MM.1S (cell line): ENCODE measurements around the gene RPS14.

Source experiments
- DNase-seq: peaks from one replicate; pipeline ENCODE4 v3.0.0-alpha.2; 2015
- H2AFZ ChIP-seq: fragments of 300-600 bp; sonication (generic); 2 replicates; pipeline ENCODE4 v1.6.0; 2016; ENCODE audit warnings: antibody characterized with exemption, low read length
- H3F3A ChIP-seq: fragments of 300-600 bp; sonication (generic); 2 replicates; pipeline ENCODE4 v1.6.1; 2016; ENCODE audit warnings: mild to moderate bottlenecking, antibody characterized with exemption, low read length, moderate library complexity, mixed read lengths; ENCODE audit not compliant: insufficient read depth
- H3K27ac ChIP-seq: fragments of 300-600 bp; sonication (generic); 2 replicates; pipeline ENCODE4 v1.5.1; 2016; ENCODE audit warnings: mild to moderate bottlenecking, low read length
- H3K27me3 ChIP-seq: fragments of 300-600 bp; sonication (generic); replicated peaks from 2 replicates; pipeline ENCODE4 v1.6.0; 2016; ENCODE audit warnings: low read length; ENCODE audit not compliant: insufficient read depth
- H3K36me3 ChIP-seq: fragments of 300-600 bp; sonication (generic); replicated peaks from 2 replicates; pipeline ENCODE4 v1.6.1; 2016; ENCODE audit warnings: mild to moderate bottlenecking, low read length, mixed read lengths; ENCODE audit not compliant: insufficient read depth
- H3K4me1 ChIP-seq: fragments of 300-600 bp; sonication (generic); 2 replicates; pipeline ENCODE4 v1.6.1; 2016; ENCODE audit warnings: low read length, mixed read lengths
- H3K4me2 ChIP-seq: fragments of 300-600 bp; sonication (generic); 2 replicates; pipeline ENCODE4 v1.6.0; 2016; ENCODE audit warnings: low read depth, low read length
- H3K4me3 ChIP-seq: fragments of 300-600 bp; sonication (generic); 2 replicates; pipeline ENCODE4 v1.5.1; 2016; ENCODE audit warnings: low read length, mixed read lengths
- H3K79me2 ChIP-seq: fragments of 300-600 bp; sonication (generic); 2 replicates; pipeline ENCODE4 v1.6.1; 2016; ENCODE audit warnings: mixed run types, low read length, mixed read lengths
- H3K9ac ChIP-seq: fragments of 300-600 bp; sonication (generic); 2 replicates; pipeline ENCODE4 v1.6.1; 2016; ENCODE audit warnings: low read length, mixed read lengths
- H3K9me2 ChIP-seq: fragments of 300-600 bp; sonication (generic); replicated peaks from 2 replicates; pipeline ENCODE4 v1.6.1; 2016; ENCODE audit warnings: mild to moderate bottlenecking, low read length, mixed read lengths; ENCODE audit not compliant: insufficient read depth
- H3K9me3 ChIP-seq: fragments of 300-600 bp; sonication (generic); replicated peaks from 2 replicates; pipeline ENCODE4 v1.6.1; 2016; ENCODE audit warnings: mild to moderate bottlenecking, low read length, mixed read lengths; ENCODE audit not compliant: insufficient read depth
- H4K20me1 ChIP-seq: fragments of 300-600 bp; sonication (generic); 2 replicates; pipeline ENCODE4 v1.6.1; 2016; ENCODE audit warnings: mild to moderate bottlenecking, low read length, moderate library complexity, mixed read lengths; ENCODE audit not compliant: insufficient read depth
- EZH2 ChIP-seq: fragments of 300-600 bp; sonication (generic); optimal IDR thresholded peaks from 2 replicates; pipeline ENCODE3; 2017; ENCODE audit warnings: low read depth, mild to moderate bottlenecking, antibody characterized with exemption, low read length, mixed read lengths
- EZH2phosphoT487 ChIP-seq: fragments of 300-600 bp; sonication (generic); IDR thresholded peaks from 2 replicates; pipeline ENCODE4 v1.6.1; 2018; ENCODE audit warnings: antibody characterized with exemption, low read length
- TF ChIP-seq, protein P1 (sequence below): fragments of 300-600 bp; sonication (generic); IDR thresholded peaks from 2 replicates; pipeline ENCODE4 v1.5.1; 2016; ENCODE audit warnings: antibody characterized with exemption, low read length, mixed read lengths

Gene RPS14

DNA sequence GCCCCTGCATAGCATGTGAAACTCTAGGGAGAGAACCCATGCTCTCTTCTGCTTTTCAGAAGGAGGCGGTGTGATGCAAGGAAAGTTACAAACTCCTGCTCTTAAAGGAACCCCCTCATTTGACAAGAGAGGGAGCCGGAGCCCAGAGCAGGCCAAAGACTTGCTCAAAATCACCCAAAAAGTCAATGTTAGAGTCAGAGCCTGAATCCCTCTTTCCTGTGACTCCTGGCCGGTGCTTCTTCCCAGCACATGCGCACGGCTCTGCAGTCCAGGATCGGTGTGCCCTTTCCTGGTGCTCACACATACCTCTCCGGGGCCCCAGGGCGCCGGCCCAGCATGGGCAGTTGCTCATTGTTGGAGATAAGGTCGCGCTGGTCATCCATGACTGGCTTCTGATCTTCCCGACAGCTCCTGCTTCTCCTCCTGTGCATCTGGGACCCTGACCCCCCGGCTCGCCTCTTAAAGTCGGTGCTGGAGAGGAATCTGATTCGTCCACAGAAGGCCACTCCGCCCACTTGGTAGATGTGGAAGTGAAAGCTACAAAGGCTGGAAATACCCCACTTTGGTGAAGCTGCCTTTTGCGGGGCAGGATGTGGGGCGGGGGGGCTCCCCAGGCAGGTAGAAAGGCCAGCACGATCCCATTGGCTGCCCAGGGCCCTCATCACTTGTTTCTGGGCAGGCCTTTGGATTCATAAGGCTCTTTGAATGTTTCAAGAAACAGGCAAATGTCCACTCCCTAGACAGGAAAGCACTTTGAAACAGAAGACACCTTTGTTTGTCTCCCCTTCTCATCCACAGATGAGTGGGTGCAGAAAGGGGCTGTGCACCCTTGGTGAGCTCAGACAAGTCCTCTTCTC, 37.0 kb downstream of the RPS14 start, which contains the start of gene CD74:
TSS of gene CD74 (minus strand) at position 592 of the 857 bp plus-strand sequence. CDS start at position 431, 161 bp downstream.
- H3F3A ChIP-seq = peaks cover 21% of the 10 kb centered on the region
- H3K4me1 ChIP-seq = peaks cover 20% of the 10 kb centered on the region
- H4K20me1 ChIP-seq = no peaks in the 10 kb centered on the region
- peak; percentile 99 for DNase-seq
- peaks cover 51% of the 10 kb centered on the region for H3K79me2 ChIP-seq
- no peaks in the 10 kb centered on the region; the same call in 1 of the 2 replicates for H3K36me3 ChIP-seq
- H2AFZ ChIP-seq = peak within 1 kb of the TSS; percentile 48
- peak within 1 kb of the TSS; percentile 95 for H3K9ac ChIP-seq
- H3K4me2 ChIP-seq = peak within 1 kb of the TSS; percentile 94
- H3K27me3 ChIP-seq = no peaks in the 10 kb centered on the region
- TF ChIP-seq, protein P1, sequence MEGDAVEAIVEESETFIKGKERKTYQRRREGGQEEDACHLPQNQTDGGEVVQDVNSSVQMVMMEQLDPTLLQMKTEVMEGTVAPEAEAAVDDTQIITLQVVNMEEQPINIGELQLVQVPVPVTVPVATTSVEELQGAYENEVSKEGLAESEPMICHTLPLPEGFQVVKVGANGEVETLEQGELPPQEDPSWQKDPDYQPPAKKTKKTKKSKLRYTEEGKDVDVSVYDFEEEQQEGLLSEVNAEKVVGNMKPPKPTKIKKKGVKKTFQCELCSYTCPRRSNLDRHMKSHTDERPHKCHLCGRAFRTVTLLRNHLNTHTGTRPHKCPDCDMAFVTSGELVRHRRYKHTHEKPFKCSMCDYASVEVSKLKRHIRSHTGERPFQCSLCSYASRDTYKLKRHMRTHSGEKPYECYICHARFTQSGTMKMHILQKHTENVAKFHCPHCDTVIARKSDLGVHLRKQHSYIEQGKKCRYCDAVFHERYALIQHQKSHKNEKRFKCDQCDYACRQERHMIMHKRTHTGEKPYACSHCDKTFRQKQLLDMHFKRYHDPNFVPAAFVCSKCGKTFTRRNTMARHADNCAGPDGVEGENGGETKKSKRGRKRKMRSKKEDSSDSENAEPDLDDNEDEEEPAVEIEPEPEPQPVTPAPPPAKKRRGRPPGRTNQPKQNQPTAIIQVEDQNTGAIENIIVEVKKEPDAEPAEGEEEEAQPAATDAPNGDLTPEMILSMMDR = no peak
- TF ChIP-seq EZH2 = no peak
- no peaks in the 10 kb centered on the region for H3K9me2 ChIP-seq
- H3K4me3 ChIP-seq = peak within 1 kb of the TSS; percentile 89
- H3K27ac ChIP-seq = peak within 1 kb of the TSS; percentile 93
- no peaks in the 10 kb centered on the region for H3K9me3 ChIP-seq

DNA sequence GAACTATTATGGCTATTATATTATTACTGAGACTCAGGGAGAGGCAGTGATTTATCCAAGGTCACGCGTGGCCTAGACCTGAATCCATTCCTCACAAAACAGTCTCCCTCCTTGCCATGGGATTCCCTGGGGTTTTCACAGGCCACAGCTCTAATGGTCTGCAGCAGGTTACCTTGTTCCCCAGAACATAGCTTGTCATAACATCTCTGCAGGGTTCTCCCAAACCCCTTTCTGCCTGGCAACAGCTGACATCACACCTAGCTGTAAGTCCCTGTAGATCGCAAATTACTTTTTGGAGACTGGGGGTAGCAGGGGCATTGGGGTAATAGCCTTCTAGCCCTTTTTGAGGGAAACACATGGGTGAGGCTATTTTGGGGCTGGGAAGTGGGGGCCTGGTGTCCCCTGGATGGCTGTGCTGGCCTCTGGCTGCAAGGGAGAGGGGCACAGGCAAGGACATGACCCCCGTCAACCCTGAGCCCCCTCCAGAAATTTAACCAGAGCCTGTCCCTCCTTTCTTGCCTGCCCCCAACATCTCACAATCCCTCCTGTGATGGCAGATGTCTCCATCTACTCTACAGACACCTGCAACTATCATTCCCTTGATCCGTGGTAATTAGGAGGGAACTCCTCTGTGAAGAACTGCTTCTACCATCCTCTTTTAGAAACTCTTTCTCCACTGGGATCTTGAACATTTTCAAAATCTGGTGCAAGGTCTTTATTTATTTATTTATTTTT, 38.1 kb downstream of the RPS14 start:
- peak; percentile 85 for DNase-seq

DNA sequence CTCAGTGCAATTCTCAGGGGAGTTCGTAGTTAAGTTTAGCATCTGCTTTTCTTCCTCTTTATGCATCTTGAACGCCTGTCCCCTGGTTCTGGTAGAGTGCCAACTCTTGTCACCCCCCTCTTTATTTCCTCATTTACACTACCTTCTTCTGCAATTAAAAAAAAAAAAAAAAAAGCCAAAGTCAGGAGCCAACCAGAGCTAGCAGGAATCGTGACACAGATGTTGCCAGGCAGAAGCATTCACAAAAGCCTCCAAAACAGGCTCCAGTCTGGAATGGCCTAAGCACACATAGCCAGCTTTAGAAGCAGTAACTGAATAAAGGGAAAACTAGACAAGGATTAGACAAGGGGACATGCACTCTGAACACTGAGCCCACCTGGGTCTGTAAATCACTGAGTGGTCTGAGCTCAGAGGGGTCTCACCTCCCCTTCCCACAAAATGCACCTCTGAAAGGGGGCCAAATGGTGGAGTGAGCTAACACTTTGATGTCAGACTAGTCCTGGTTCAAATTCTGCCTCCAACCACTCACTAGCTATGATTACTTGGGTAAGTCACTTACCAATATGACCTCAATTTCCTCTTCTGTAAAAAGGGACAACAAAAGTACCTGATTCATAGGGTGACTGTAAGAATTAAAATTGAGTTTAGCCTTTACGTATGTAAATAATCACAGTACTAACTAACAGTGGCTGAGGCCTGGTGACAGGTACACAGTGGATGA, 38.9 kb downstream of the RPS14 start:
- Histone ChIP-seq H3K9me2 (no peaks in the 10 kb centered on the region), H2AFZ (no peak overlapping the region), H3K4me3 (peak overlapping the region; percentile 89), H3K4me2 (peak overlapping the region; percentile 94), H3K27ac (peak overlapping the region; percentile 93), H3K4me1 (peaks cover 20% of the 10 kb centered on the region), H3F3A (peaks cover 21% of the 10 kb centered on the region), H3K36me3 (peaks cover 4% of the 10 kb centered on the region), H3K9me3 (no peaks in the 10 kb centered on the region), H3K27me3 (no peaks in the 10 kb centered on the region), H4K20me1 (0 out of 2 replicates have a peak, but pooled peaks cover 4% of the 10 kb centered on the region), H3K79me2 (peaks cover 63% of the 10 kb centered on the region), H3K9ac (peak overlapping the region; percentile 95)
- TF ChIP-seq, protein P1 = no peak
- TF ChIP-seq EZH2phosphoT487 (no peak), EZH2 (no peak)
- DNase-seq = peak; percentile 80

More for the DNA sequence above, 38.1 kb downstream of the RPS14 start:
- H3K9me3 ChIP-seq = no peaks in the 10 kb centered on the region
- peaks cover 62% of the 10 kb centered on the region for H3K79me2 ChIP-seq
- H3K9ac ChIP-seq = peak overlapping the region; percentile 95
- H3K4me2 ChIP-seq = peak overlapping the region; percentile 94
- peaks cover 21% of the 10 kb centered on the region for H3F3A ChIP-seq
- H3K36me3 ChIP-seq = peaks cover 4% of the 10 kb centered on the region
- peak overlapping the region; percentile 93 for H3K27ac ChIP-seq
- 0 out of 2 replicates have a peak, but pooled peaks cover 4% of the 10 kb centered on the region for H4K20me1 ChIP-seq
- peak overlapping the region; percentile 89 for H3K4me3 ChIP-seq
- no peak for TF ChIP-seq EZH2
- no peak for TF ChIP-seq EZH2phosphoT487
- TF ChIP-seq, protein P1 = no peak
- no peaks in the 10 kb centered on the region for H3K9me2 ChIP-seq
- H3K4me1 ChIP-seq = peaks cover 20% of the 10 kb centered on the region
- no peak overlapping the region for H2AFZ ChIP-seq
- H3K27me3 ChIP-seq = no peaks in the 10 kb centered on the region
